AG04450 (cell line): Measurements from ENCODE around the gene CEP72. TPM values are rescaled to one million over a fixed set of nuclear protein-coding genes. Genes with fewer than 3 reads are reported as not detected.

Source experiments
- CTCF ChIA-PET: fragments of 300-600, 350-600 bp; formaldehyde crosslinking; extraction: SDS; loops from one replicate; lab custom pipeline; 2022; ENCODE audit warnings: antibody characterized with exemption, inconsistent platforms; lab: Charles Lee
- POLR2A ChIA-PET: fragments of 350-600 bp; formaldehyde crosslinking; extraction: SDS; loops from one replicate; lab custom pipeline; 2021; ENCODE audit warnings: antibody characterized with exemption, inconsistent platforms; lab: Yijun Ruan, JAX
- DNase-seq: peaks from one replicate; pipeline ENCODE4 v3.0.0-alpha.2; 2011; ENCODE audit warnings: low read depth, low spot score
- H3K27ac ChIP-seq: one replicate; pipeline ENCODE4 v1.5.1; 2012; ENCODE audit warnings: low read depth, low read length, control low read depth
- H3K27me3 ChIP-seq: one replicate; pipeline ENCODE4 v1.6.0; 2012; ENCODE audit warnings: low read length; ENCODE audit not compliant: control insufficient read depth, insufficient read depth
- H3K4me3 ChIP-seq: 2 replicates; pipeline ENCODE4 v1.5.1; 2011; ENCODE audit warnings: mild to moderate bottlenecking, low read depth, low read length, control low read depth
- H3K9me3 ChIP-seq: 2 replicates; pipeline ENCODE4 v1.5.1; 2012; ENCODE audit warnings: low read length; ENCODE audit not compliant: control insufficient read depth, insufficient read depth
- CTCF ChIP-seq: IDR thresholded peaks from 2 replicates; pipeline ENCODE4 v1.5.1; 2011; ENCODE audit warnings: low read depth, low read length, control low read depth, inconsistent platforms
- polyA plus RNA-seq: library from polyadenylated mRNA; depleted of rRNA; stranded (reverse); fragments of >200 nt; gene quantifications from 2 replicates; pipeline ENCODE4 v1.2.3, GENCODE V29; 2011

Gene CEP72
- polyA plus RNA-seq, 1 experiment, result 0.66 TPM

GRCh38 chr5:600886-601541 lies 11.1 kb upstream of the CEP72 start:
- no peak overlapping the region for H3K27ac ChIP-seq
- ChIA-PET POLR2A (no interaction called here), CTCF (no interaction called here)
- no peak for DNase-seq
- no peak for TF ChIP-seq CTCF
- H3K27me3 ChIP-seq, result peaks cover 46% of the 10 kb centered on the region
- H3K9me3 ChIP-seq, result peaks cover 8% of the 10 kb centered on the region; the same call in 1 of the 2 replicates
- H3K4me3 ChIP-seq, result no peak overlapping the region

- H3K27me3 ChIP-seq, result peaks cover 40% of the 10 kb centered on the region
- no peak for DNase-seq
- ChIA-PET POLR2A (no interaction called here), CTCF (no interaction called here)
- H3K27ac ChIP-seq, result no peak overlapping the region
- no peak for TF ChIP-seq CTCF
- H3K9me3 ChIP-seq, result peaks cover 8% of the 10 kb centered on the region; the same call in 1 of the 2 replicates
- no peak overlapping the region for H3K4me3 ChIP-seq
Observed at GRCh38 chr5:601771-602465, 10.2 kb upstream of the CEP72 start.

- Histone ChIP-seq H3K9me3 (peaks cover 8% of the 10 kb centered on the region; the same call in 1 of the 2 replicates), H3K27me3 (peaks cover 40% of the 10 kb centered on the region), H3K4me3 (no peak overlapping the region), H3K27ac (no peak overlapping the region)
- TF ChIP-seq CTCF, result no peak
- CTCF ChIA-PET, result interaction anchor here (0.6 kb wide), 1 partner anchor 151 kb away, joined by 6 read pairs; no protein-coding TSS in a partner anchor
- no peak for DNase-seq
- POLR2A ChIA-PET, result no interaction called here
Observed at GRCh38 chr5:602466-603035, 9.6 kb upstream of the CEP72 start.

GRCh38 chr5:603081-603998 lies 8.8 kb upstream of the CEP72 start:
- H3K9me3 ChIP-seq, result peaks cover 8% of the 10 kb centered on the region; the same call in 1 of the 2 replicates
- no peak overlapping the region for H3K27ac ChIP-seq
- no peak for TF ChIP-seq CTCF
- CTCF ChIA-PET, result interaction anchor here (0.6 kb wide), 1 partner anchor 152 kb away, joined by 6 read pairs; no protein-coding TSS in a partner anchor
- POLR2A ChIA-PET, result no interaction called here
- H3K27me3 ChIP-seq, result peaks cover 44% of the 10 kb centered on the region
- no peak for DNase-seq
- H3K4me3 ChIP-seq, result no peak overlapping the region
